ENCODE results near the gene MBP.

GRCh38 chr18:77044866-77045664 is 87.5 kb downstream of the MBP start:
- TF ChIP-seq SIN3A (IDR thresholded peaks at IDR 0.05; ENCODE audit: borderline replicate concordance, insufficient read depth, low read length) (no peak), POLR2AphosphoS5 (IDR thresholded peaks at IDR 0.05; ENCODE audit: low read depth, low read length) (no peak), TAF1 (IDR thresholded peaks at IDR 0.05; ENCODE audit: borderline replicate concordance, insufficient read depth, low read length) (no peak), REST (IDR thresholded peaks at IDR 0.05; ENCODE audit: insufficient read depth in 1 of 2, low read depth in 2 of 2, low read length in 2 of 2) (no peak)

All from PFSK-1 (cell line).